Cardiac fibroblast (primary cell): ENCODE results near the gene ABRAXAS1.
"Not testable (repeated sequence)": the region's sequence is repeated elsewhere in the genome, so short reads cannot be mapped to it uniquely, and the experiment has no call there.

Source experiments
- DNase-seq, 2 donors: peaks; one replicate each; pipeline versions ENCODE4 v3.0.0 to v3.0.0-alpha.2; 2010; ENCODE audit warnings: low read depth in 2 of 2
- H3K4me3 ChIP-seq, 2 donors: replicated peaks in 1 of 2; 1 replicate in 1 of 2; 2 replicates in 1 of 2; pipeline ENCODE4 v1.5.1; 2011; ENCODE audit warnings: low read depth in 2 of 2, low read length in 2 of 2, mild to moderate bottlenecking in 2 of 2, moderate library complexity in 1 of 2
- CTCF ChIP-seq: IDR thresholded peaks from one replicate; pipeline ENCODE4 v1.5.1; 2011; ENCODE audit warnings: low read depth, mild to moderate bottlenecking, low read length, inconsistent platforms

ABRAXAS1 gene

GRCh38 chr4:83484500-83485461, at the start of gene ABRAXAS1:
TSS of gene ABRAXAS1 (minus strand) at chr4:83485100. CDS start at chr4:83485072, 28 bp downstream.
- no peak for TF ChIP-seq CTCF
- peak within 1 kb of the TSS; percentile 76 to 83 for H3K4me3 ChIP-seq
- DNase-seq, result peak; percentile 91 to 95

DNA sequence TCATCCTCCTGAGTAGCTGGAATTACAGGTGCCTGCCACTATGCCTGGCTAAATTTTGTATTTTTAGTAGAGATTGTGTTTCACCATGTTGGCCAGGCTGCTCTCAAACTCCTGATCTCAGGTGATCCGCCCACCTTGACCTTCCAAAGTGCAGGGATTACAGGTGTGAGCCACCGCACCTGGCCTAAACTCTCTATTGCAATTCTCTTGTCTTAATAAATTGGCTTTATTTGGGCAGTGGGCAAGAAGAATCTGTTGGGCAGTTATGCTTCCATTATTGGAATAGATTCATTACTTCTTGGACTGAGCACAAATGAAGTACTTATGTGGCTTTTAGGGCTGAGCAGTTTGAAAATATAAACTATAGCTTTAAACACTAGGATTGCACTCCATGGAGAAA, 42.8 kb upstream of the ABRAXAS1 start:
- DNase-seq, result no peak
- no peak for TF ChIP-seq CTCF
- H3K4me3 ChIP-seq, result no peak overlapping the region

DNA sequence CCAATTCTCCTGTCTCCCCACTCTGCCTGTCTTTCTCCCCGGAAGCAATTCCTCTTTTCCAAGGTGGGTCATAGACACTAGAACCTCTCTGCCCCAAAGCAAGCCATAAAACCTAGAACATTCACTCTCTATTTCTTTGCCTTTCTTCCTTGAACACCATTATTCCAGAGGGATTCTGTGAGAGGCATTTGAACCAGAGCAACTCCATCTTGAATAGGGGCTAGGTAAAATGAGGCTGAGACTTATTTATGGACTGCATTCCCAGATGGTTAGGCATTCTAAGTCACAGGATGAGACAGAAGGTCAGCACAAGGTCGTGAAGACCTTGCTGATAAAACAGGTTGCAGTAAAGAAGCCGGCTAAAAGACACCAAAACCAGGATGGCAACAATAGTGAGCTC, 37.3 kb upstream of the ABRAXAS1 start:
- TF ChIP-seq CTCF, result no peak
- no peak for DNase-seq
- no peak overlapping the region for H3K4me3 ChIP-seq

GRCh38 chr4:83516042-83516772, 31.3 kb upstream of the ABRAXAS1 start:
- no peak for TF ChIP-seq CTCF
- peak; percentile 66 to 87 for DNase-seq
- H3K4me3 ChIP-seq, result no peak overlapping the region

DNA sequence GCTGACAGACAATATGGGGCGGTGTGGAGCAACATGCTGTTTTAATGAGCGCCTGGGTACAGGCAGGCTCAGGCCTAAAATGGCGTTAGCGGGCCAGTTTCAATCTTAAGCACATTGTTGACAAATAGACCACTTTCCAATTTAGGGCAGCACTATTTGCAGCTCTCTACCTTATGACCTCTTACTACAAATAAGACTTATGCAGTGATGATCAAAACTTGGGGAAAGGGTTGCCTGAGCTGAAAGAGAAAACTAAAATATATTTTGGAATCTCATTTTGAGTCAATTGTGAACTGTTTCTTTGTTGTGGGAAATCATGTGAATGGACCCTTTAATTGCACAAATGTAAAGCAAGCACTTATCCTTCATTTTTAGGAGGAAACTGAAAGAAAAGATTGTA, 25.5 kb upstream of the ABRAXAS1 start:
- TF ChIP-seq CTCF, result no peak
- H3K4me3 ChIP-seq, result no peak overlapping the region
- DNase-seq, result no peak

- peak; percentile 78 to 79 for DNase-seq
- peak; percentile 73 for TF ChIP-seq CTCF
- not testable (repeated sequence) for H3K4me3 ChIP-seq
These were observed 24.3 kb upstream of the ABRAXAS1 start for GRCh38 chr4:83509156-83509585.
